Measurements from ENCODE around the gene B4GALT1. TPM values are rescaled to one million over a fixed set of nuclear protein-coding genes. Genes with fewer than 3 reads are reported as not detected.

Gene B4GALT1
- total and polyA plus RNA-seq, 4 donors: 27.2 to 130 (median 86.2) TPM

DNA sequence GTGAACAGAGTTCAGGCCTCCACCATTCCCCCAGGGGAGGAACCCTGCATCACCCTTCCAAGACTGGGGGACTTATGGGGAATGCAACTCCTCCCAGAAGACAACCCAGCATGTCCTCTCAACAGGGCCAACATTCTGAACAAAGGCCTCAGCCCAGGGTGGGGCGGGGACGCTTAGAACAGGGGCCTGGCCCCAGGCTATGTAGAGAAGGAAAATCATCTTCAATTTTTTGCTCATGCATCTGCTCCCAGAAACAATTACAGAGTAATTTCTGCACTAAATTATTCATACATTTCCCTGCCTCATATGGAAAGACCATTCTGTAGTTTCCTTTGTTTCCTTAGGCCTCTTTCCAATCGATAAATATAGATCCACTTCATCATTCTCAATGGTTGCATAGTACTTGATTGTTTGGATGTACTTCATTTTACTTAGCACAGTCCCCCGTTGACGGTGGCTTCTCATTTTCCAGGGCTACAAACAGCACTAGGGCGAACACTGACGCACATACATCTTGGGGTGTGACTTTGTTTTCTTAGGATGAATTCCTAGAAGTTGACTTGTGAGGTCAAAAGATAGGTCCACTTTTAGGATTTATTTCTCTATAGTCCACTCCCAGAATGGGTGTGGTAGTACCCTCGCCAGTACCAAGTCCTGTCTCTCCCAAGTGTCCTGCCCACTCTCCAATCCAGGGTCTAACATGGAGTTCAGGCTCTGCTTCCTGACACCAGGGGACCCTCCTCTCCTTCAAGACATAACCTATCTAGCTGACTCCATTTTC lies 63.4 kb downstream of the B4GALT1 start:
- H3K36me3 ChIP-seq (ENCODE audit: control insufficient read depth in 4 of 4, insufficient read depth in 4 of 4, low read length in 4 of 4): no peaks in the 10 kb centered on the region
- no peaks in the 10 kb centered on the region for H3K27me3 ChIP-seq (ENCODE audit: control insufficient read depth in 3 of 3, insufficient read depth in 3 of 3, low read length in 2 of 3)
- no peaks in the 10 kb centered on the region for H3K9me3 ChIP-seq (ENCODE audit: control insufficient read depth in 4 of 4, insufficient read depth in 3 of 4, low read length in 3 of 4)
- DNase-seq (no peak), ATAC-seq (ENCODE audit: insufficient read depth, low FRiP score) (no peak)
- H3K27ac ChIP-seq (ENCODE audit: low read depth in 1 of 2, low read length in 1 of 2): no peak overlapping the region
- no peak overlapping the region for H3K9ac ChIP-seq (ENCODE audit: insufficient read depth in 1 of 2, low read length in 2 of 2)
- H3K4me1 ChIP-seq (ENCODE audit: control insufficient read depth in 5 of 5, insufficient read depth in 5 of 5, low read length in 5 of 5): peaks cover 0 to 13% (median 10%) of the 10 kb centered on the region in 5 donors
- no peak overlapping the region for H3K4me3 ChIP-seq
- TF ChIP-seq, protein P1, sequence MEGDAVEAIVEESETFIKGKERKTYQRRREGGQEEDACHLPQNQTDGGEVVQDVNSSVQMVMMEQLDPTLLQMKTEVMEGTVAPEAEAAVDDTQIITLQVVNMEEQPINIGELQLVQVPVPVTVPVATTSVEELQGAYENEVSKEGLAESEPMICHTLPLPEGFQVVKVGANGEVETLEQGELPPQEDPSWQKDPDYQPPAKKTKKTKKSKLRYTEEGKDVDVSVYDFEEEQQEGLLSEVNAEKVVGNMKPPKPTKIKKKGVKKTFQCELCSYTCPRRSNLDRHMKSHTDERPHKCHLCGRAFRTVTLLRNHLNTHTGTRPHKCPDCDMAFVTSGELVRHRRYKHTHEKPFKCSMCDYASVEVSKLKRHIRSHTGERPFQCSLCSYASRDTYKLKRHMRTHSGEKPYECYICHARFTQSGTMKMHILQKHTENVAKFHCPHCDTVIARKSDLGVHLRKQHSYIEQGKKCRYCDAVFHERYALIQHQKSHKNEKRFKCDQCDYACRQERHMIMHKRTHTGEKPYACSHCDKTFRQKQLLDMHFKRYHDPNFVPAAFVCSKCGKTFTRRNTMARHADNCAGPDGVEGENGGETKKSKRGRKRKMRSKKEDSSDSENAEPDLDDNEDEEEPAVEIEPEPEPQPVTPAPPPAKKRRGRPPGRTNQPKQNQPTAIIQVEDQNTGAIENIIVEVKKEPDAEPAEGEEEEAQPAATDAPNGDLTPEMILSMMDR (IDR thresholded peaks at IDR 0.05; ENCODE audit: control extremely low read depth, extremely low read depth): no peak
- WGBS, 2 donors: 80 to 94% methylated on average over 8 of the region's 8 CpGs

DNA sequence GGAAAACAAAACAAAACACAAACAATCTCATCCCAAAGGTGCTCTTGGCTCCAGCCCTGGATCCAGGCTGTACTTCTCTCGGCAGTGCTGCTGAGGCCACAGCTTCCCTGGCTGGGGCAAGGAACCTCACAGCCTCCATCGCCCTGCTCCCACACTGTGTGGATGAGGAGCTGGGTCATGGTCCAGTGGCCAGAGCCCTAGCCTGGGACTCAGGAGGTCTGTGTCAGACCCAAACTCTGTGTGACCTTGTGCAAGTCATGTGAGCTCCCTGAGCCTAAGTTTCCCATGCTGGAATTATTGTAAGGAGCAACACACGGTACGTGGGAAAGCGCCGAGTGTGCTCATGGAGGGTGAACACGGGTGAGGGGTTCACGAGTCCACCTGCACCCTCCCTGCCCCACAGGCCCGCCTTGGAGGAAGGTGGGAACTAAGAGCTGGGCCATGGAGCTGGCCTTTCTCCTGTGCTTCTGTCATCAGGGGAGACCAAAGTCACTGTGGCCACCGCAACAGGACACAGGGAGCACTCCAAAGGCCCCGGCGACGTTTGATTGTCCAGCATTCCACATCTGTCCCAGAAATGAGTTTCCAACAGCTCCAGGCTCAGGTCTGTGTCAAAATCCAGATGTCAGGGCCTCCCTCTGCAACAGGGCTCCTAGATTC lies 64.5 kb downstream of the B4GALT1 start:
- 95% methylated on average over 13 of the region's 13 CpGs for WGBS, 2 donors
- no peaks in the 10 kb centered on the region for H3K36me3 ChIP-seq (ENCODE audit: control insufficient read depth in 4 of 4, insufficient read depth in 4 of 4, low read length in 4 of 4)
- no peaks in the 10 kb centered on the region for H3K9me3 ChIP-seq (ENCODE audit: control insufficient read depth in 4 of 4, insufficient read depth in 3 of 4, low read length in 3 of 4)
- H3K9ac ChIP-seq (ENCODE audit: insufficient read depth in 1 of 2, low read length in 2 of 2): no peak overlapping the region
- no peaks in the 10 kb centered on the region for H3K27me3 ChIP-seq (ENCODE audit: control insufficient read depth in 3 of 3, insufficient read depth in 3 of 3, low read length in 2 of 3)
- H3K4me1 ChIP-seq (ENCODE audit: control insufficient read depth in 5 of 5, insufficient read depth in 5 of 5, low read length in 5 of 5): peaks cover 0 to 11% (median 8%) of the 10 kb centered on the region in 5 donors
- H3K4me3 ChIP-seq: no peak overlapping the region
- ATAC-seq (ENCODE audit: insufficient read depth, low FRiP score): no peak
- no peak overlapping the region for H3K27ac ChIP-seq (ENCODE audit: low read depth in 1 of 2, low read length in 1 of 2)
- DNase-seq: no peak
- TF ChIP-seq, protein P1 (IDR thresholded peaks at IDR 0.05; ENCODE audit: control extremely low read depth, extremely low read depth): no peak

DNA sequence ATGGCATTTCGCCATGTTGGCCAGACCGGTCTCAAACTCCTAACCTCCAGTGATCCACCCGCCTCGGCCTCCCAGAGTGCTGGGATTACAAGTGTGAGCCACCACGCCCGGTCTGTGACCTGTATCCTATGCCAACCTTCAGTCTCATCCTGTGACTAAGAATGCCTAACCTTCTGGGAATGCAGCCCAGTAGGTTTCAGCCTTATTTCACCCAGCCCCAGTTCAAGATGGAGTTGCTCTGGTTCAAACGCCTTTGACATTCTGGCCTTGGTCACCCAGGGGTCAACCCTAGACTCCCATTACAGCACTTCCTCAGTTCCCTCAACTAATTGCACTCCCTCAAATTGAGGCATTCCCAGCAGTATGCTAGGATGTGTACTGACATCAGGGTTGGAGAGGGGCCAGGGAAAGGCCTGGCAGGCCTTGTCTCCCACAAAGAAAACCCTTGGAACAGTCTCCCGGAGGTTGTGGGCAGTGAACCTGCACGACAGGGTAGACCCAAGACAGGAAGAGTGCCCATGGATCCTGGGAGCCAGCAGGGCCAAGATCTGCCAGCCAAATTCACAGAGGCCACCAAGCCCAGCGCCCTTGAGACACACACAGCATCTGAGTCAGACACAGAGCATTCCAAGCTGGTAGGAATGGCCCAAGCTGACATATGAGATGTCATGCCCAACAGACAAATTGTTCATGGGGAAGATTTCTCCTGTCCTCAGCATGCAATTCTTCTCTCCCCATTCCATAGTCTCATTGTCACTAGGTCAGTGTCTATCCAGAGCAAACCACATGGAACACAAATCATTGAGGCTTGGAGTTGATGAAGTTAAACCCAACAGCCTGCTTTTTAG lies 65.8 kb downstream of the B4GALT1 start:
- no peaks in the 10 kb centered on the region for H3K4me1 ChIP-seq (ENCODE audit: control insufficient read depth in 5 of 5, insufficient read depth in 5 of 5, low read length in 5 of 5)
- no peak overlapping the region for H3K4me3 ChIP-seq
- no peak for DNase-seq
- H3K27ac ChIP-seq (ENCODE audit: low read depth in 1 of 2, low read length in 1 of 2): peak overlapping the region in 1 of 2 donors; percentile 46
- no peak for ATAC-seq (ENCODE audit: insufficient read depth, low FRiP score)
- H3K27me3 ChIP-seq (ENCODE audit: control insufficient read depth in 3 of 3, insufficient read depth in 3 of 3, low read length in 2 of 3): no peaks in the 10 kb centered on the region
- H3K9ac ChIP-seq (ENCODE audit: insufficient read depth in 1 of 2, low read length in 2 of 2): no peak overlapping the region
- H3K9me3 ChIP-seq (ENCODE audit: control insufficient read depth in 4 of 4, insufficient read depth in 3 of 4, low read length in 3 of 4): no peaks in the 10 kb centered on the region
- TF ChIP-seq, protein P1 (IDR thresholded peaks at IDR 0.05; ENCODE audit: control extremely low read depth, extremely low read depth): no peak
- WGBS, 2 donors: 81 to 93% methylated on average over 10 of the region's 10 CpGs
- H3K36me3 ChIP-seq (ENCODE audit: control insufficient read depth in 4 of 4, insufficient read depth in 4 of 4, low read length in 4 of 4): no peaks in the 10 kb centered on the region
